DOHH2 (cell line): ENCODE measurements around the gene TARBP1.
"Not testable (repeated sequence)": the region's sequence is repeated elsewhere in the genome, so short reads cannot be mapped to it uniquely, and the experiment has no call there.

ENCODE experiments used
- CTCF ChIP-seq: fragments of 200-600 bp; sonication (generic); IDR thresholded peaks from one replicate; pipeline ENCODE4 v1.5.1; 2014; ENCODE audit warnings: antibody characterized with exemption, mild to moderate bottlenecking, low read depth, low read length; ENCODE audit not compliant: poor library complexity, severe bottlenecking
- EZH2phosphoT487 ChIP-seq: fragments of 200-600 bp; sonication (generic); IDR thresholded peaks from 2 replicates; pipeline ENCODE4 v1.6.1; 2017; ENCODE audit warnings: borderline replicate concordance, mild to moderate bottlenecking, antibody characterized with exemption, low read length, moderate library complexity, mixed read lengths

DNA sequence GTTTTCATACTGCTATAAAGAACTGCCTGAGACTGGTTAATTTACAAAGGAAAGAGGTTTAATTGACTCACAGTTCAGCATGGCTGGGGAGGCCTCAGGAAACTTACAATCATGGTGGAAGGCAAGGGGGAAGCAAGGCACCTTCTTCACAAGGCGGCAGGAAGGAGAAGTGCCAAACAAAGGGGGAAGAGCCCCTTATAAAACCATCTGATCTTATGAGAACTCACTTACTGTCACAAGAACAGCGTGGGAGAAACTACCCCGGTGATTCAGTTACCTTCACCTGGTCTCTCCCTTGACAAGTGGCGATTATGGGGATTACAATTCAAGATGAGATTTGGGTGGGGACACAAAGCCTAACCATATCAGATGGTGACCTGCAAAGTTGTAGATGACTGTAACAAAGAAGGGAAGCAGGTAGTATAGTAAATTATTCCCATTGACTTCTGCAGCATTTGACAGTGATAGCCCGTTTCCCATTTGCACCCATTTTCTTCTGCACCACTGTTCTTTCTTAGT, 99.3 kb downstream of the TARBP1 start:
- not testable (repeated sequence) for TF ChIP-seq CTCF, EZH2phosphoT487
